ENCODE results near the gene PRDM16.

DNA sequence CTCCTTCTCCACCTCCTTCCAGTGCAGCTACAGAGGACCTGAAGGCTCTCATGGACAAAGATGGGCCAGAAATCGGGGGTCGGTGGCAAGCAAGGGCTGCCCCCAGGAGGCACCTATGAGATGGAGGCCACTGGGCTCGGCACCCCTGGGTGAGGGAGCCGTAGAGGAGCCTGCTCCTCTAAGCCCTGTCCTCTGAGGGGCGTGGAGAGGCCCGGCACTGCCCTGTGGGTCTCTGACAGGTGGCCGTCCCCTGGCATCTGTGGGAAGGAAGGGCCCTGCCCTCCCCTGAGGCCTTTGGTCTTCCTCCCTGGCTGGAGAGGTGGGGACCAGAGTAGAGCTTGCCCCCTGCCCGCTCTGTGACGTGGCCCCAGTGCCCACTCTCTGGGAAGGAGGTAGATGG lies 30.9 kb downstream of the PRDM16 start:
- no peak for TF ChIP-seq POLR2AphosphoS5 (IDR thresholded peaks at IDR 0.05; ENCODE audit: low read depth)
- no peak for TF ChIP-seq CTCF (conservative IDR thresholded peaks at IDR 0.05; ENCODE audit: low read depth in 2 of 2)
- TF ChIP-seq, protein P1, sequence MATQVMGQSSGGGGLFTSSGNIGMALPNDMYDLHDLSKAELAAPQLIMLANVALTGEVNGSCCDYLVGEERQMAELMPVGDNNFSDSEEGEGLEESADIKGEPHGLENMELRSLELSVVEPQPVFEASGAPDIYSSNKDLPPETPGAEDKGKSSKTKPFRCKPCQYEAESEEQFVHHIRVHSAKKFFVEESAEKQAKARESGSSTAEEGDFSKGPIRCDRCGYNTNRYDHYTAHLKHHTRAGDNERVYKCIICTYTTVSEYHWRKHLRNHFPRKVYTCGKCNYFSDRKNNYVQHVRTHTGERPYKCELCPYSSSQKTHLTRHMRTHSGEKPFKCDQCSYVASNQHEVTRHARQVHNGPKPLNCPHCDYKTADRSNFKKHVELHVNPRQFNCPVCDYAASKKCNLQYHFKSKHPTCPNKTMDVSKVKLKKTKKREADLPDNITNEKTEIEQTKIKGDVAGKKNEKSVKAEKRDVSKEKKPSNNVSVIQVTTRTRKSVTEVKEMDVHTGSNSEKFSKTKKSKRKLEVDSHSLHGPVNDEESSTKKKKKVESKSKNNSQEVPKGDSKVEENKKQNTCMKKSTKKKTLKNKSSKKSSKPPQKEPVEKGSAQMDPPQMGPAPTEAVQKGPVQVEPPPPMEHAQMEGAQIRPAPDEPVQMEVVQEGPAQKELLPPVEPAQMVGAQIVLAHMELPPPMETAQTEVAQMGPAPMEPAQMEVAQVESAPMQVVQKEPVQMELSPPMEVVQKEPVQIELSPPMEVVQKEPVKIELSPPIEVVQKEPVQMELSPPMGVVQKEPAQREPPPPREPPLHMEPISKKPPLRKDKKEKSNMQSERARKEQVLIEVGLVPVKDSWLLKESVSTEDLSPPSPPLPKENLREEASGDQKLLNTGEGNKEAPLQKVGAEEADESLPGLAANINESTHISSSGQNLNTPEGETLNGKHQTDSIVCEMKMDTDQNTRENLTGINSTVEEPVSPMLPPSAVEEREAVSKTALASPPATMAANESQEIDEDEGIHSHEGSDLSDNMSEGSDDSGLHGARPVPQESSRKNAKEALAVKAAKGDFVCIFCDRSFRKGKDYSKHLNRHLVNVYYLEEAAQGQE (IDR thresholded peaks at IDR 0.05; ENCODE audit: unreplicated experiment): no peak
- no peak for TF ChIP-seq EZH2phosphoT487 (IDR thresholded peaks at IDR 0.05; ENCODE audit: unreplicated experiment)
- no peak for TF ChIP-seq EZH2 (IDR thresholded peaks at IDR 0.05; ENCODE audit: low read depth, unreplicated experiment)

Data from GM23338 (cell line).